ENCODE data around the gene GRIFIN. TPM values are rescaled to one million over a fixed set of nuclear protein-coding genes. Genes with fewer than 3 reads are reported as not detected.

The GRIFIN gene
- total RNA-seq, 1 donor from 2014 or later = not detected

DNA sequence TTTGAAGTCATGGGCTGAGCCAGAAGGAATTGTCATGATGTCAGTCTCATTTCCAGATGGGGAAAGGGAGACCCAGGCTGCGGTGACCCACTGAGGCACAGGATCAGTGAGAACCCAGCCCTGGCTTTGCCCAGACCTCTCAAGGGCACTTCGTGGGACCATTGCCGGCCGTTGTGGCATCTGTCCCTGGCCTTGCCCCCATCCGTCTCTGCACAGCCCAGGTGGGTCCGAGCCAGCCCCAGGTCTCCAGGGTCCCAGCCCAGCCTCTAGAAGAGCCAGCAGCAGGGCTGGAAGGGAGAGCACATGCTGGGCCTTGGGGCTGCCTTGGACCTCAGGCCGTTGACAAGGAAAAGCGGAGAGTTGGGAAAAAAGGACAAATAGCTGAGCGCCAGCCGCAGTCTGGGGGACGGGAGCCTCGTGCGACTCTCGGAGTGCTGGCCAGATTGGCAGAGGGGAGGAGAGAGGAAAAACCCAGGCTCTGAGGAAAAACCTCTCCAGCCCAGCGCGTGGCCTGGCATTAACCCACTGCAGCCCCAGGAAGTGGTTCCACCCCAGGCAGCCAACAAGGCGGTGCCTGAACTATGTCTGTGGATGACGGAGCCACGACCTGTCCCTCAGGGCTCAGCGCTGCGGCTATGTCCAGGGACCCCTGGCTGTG is 30.2 kb downstream of the GRIFIN start:
- intact Hi-C loops (cut with DNase I) = no loop called here
- ATAC-seq (ENCODE audit: poor library complexity) = no peak
- no peak for DNase-seq

DNA sequence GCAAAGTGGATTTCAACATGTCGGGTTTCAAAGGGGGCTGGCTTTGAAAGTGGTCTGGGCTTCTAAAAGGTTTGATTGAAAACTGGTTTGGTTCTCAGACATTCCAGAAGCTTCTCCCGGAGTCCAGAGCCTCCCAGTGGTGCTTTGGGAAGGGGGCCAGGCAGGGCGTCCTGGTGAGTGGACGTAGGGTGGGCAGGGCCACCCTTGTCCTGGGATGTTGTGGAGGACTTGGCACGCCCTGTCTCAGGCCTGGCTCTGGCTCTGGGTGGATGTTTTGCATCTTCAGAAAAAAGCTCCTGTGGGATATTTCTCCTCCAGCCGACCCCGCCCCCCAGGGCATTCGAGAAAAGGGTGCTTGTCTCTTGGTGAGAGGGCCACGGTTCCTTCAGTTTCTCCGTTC is 31.2 kb downstream of the GRIFIN start:
- peak; percentile 58 for DNase-seq
- peak; percentile 46 for ATAC-seq (ENCODE audit: poor library complexity)
- intact Hi-C loops (cut with DNase I) = no loop called here

DNA sequence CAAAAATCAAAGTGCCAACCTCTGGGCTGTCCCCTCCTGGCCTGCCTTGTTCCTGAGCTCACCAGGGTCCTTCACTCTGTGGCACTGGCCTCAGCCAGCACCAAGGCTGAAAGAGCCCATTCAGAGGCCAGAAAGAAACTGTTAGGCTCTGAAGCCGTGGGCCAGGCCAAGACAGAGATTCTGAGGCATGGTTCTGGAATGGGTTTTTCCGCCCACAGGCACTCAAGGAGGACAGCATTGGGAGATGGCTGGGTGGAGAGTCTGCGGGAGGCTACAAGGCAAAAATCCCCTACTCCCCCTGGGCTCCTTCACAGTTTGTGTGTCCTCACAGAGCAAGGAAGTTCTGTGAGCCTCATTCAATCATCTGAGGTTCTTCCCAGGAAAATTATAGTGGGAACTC is 31.7 kb downstream of the GRIFIN start:
- ATAC-seq (ENCODE audit: poor library complexity) (peak; percentile 63), DNase-seq (peak; percentile 55)
- intact Hi-C loops (cut with DNase I) = no loop called here

DNA sequence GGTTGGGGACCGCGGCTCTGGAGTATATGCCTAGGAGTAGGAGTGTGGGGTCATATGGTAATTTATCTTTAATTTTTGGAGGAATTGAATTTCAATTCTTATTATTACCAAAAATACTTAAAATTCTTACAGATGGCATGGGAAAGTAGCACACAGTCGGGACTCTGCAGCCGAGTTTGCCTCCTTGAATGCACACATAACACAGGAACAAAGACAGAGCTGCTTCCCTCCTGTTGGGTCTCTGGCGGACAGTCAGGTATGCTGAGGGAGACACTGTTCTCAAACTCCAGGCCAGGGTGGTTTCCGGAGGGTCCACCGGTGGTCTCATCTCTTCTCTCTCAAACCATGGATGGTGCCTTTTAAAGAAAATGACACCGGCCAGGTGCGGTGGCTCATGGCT is 32.7 kb downstream of the GRIFIN start:
- intact Hi-C loops (cut with DNase I) = no loop called here

DNA sequence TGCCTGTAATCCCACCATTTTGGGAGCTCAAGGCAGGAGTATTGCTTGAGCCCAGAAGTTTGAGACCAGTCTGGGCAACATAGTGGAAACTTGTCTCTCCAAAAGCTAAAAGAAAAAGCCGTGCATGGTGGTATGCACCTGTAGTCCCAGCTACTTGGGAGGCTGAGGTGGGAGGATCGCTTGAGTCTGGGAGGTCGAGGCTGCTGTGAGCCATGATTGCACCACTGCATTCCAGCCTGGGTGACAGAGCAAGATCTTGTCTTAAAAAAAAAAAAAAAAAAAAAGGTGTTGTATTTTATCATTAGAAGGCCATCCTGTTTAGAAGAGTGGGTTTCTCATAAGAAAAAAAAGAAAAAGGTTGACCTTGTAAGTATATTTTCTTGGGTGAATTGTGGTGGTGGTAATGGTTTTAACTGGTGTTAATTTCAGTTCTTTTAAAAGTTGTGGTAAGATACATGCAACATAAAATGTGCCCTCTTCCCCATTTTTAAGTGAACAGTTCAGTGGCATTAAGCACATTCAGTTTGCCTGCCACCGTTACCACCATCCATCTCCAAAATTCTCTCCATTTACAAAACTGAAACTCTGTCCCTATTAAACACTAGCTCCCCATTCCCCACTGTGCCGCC is 34.7 kb downstream of the GRIFIN start:
- intact Hi-C loops (cut with DNase I) = no loop called here
- ATAC-seq (ENCODE audit: poor library complexity) (no peak), DNase-seq (no peak)

More for the DNA sequence above, 32.7 kb downstream of the GRIFIN start:
- no peak for ATAC-seq (ENCODE audit: poor library complexity)
- no peak for DNase-seq

DNA sequence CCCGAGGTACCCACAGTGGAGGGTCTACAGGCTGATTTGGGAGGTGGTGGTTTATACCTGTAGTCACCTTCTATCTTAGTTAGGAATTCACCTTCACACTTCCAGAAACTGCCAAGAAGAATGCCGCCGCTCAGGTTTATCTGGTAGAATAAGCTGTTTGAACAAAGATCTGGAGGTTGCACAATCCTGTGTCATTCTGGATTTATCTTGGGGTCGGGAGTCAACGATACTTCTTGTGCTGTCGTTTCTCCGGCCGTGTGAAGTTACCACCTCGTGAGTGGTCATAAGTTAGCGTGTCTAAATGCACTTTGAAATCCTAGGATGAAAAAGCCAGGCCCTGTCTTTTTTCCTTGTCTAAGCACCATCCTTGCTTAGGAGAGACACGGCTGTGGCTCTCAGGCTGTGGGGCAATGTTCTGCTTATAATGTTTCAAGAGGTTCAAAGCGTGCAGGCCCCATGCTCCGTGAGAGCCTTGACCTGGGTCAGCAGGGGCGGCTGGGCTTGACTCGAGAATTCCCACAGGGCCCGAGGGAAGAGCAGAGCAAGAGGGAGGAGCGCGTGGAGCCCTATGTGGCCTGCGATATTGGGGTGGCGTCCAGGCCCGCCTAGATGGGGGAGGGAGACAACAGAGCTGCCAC is 35.5 kb downstream of the GRIFIN start:
- DNase-seq = peak; percentile 43
- ATAC-seq (ENCODE audit: poor library complexity) = no peak
- intact Hi-C loops (cut with DNase I) = no loop called here

DNA sequence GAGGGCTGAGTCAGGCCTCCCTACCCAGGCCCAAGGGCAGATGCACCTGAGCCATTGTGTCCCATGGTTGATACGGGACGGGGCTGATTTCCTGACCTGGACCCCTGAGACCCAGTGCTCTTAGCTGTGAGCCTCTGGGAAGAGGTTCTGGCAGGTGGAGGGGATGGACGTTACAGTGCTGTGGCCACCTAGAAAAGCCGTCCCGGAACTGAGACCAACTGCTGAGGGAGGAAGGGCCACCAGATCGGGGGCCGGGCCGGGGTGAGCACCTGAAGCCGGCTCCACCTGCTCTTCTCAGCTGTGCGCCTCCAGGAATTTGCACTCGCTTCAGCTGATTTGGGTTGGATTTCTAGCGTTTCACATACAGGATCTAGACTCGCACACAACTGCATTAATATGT is 37.4 kb downstream of the GRIFIN start:
- DNase-seq (peak; percentile 13), ATAC-seq (ENCODE audit: poor library complexity) (no peak)
- intact Hi-C loops (cut with DNase I) = no loop called here

DNA sequence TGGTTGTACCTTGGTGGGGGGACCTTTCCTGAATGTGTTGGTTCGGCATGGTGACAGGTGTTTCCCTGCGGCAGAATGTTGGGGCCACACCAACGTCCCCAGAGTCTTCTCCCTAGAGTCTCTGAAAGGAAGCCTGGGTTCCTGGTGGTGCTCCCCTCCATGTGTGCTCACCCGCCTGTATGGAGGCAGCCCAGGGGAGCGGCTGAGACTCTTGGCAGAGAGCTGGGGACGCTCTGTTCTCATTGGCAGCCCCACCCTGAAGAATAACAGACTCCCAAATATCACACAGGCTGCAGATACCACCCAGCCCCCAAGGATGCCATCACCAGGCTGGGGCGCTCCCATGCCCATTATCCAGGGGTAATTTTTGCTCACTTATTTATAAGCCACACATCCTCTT is 38.0 kb downstream of the GRIFIN start:
- DNase-seq = peak; percentile 54
- intact Hi-C loops (cut with DNase I) = no loop called here

DNA sequence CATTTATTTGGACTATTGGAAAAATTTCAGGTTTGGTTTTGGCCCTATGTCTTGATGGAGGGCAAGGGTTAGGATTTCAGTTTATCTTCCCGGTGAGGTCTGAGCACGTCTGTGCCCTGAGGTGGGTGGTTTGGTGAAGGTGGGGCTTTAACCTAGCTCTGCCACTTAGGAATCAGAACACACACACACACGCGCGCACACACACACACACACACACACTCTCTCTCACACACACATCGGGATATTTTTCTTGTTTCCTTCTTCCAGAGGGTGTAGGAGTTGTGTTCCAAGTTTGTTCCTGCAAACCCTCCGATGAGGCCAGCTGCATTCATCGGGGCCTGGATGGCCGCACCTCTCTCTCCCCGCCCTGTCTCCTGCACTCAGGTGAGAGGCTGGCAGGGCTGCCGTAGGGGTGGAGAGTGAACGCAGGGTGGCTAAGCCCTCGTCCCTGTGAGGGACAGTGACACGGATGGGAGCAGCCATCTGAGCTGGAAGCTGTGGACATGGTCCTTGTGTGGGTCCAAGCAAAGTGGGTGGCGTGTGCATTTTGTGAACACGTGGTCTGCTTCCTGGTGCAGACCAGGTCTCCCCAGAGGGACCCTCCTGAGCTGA is 38.6 kb downstream of the GRIFIN start:
- intact Hi-C loops (cut with DNase I) = no loop called here
- no peak for DNase-seq
- no peak for ATAC-seq (ENCODE audit: poor library complexity)

More for the DNA sequence above, 38.0 kb downstream of the GRIFIN start:
- ATAC-seq (ENCODE audit: poor library complexity) = peak; percentile 66

DNA sequence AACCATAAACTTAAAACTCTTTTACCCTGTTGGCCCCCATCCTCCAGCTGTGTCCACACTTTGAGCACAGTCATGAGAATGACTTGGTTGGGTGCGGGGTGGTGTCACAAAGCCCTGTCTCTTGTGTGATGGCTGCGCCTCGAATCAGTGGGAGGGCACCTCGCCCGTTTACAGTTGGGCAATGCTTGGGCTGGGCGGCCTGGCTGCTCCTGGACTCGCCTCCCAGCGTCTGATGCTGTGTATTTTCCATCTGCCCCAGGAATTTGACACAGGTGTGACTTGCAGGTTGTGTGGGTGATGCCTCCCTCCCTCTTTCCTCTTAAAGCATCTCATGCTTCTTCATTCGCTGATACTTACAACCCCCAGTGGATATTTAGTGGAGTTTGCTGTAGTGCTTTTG is 39.1 kb downstream of the GRIFIN start:
- DNase-seq (peak; percentile 31), ATAC-seq (ENCODE audit: poor library complexity) (no peak)
- intact Hi-C loops (cut with DNase I) = no loop called here

DNA sequence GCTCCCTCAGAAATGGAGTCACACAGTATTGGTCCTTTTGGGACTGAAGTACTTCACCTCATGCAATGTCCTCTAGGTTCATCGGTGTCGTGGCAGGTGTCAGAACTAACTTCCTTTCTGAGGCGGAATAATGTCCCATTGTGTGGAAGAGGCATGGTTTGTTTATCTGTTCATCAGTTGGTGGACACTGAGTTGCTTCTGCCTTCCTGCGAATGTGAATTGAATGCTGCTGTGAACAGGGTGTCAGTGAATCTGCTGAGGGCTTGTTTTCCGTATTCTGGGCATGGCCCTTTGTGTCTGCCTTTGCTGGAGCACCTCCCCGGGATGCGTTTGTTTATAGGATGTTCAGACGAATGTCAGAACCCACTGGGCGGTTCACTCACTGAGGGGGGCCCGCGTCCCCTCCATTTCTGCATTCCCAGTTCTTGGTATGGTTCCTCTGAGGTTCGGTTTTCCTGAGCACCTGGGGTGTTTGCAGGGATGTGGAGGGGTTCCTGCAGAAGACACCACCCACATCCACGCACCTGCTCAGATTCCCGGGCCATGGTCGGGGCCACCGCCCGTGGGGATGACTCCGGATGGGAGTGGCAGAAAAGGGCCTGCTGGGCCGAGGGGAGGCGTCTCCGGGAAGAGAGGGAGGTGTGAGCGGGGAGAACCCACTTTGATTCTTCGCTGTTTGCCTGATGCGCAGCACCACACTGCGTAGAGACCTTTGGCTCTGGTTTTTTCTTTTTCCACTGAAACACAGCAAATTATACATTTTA is 39.7 kb downstream of the GRIFIN start:
- intact Hi-C loops (cut with DNase I) = no loop called here
- no peak for ATAC-seq (ENCODE audit: poor library complexity)
- peak; percentile 20 for DNase-seq

DNA sequence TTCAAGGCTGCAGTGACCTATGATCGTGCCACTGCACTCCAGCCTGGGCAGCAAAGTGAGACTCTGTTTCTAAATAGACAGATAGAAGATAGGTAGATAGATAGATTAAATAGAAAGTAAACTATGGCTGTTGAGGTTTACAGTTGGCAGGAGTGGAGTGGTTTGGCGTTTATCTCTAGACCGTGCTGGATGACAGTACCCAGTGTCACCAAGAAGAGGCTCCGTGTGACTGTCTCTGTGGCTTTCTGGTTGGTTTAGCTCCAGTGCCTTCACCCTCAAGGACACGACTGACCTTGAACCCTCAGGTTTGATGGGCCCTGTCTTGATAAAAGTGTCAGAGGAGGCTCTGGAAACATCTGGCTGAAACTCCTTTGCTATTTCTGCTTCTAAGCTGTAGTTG is 41.1 kb downstream of the GRIFIN start:
- peak; percentile 37 for ATAC-seq (ENCODE audit: poor library complexity)
- intact Hi-C loops (cut with DNase I) = no loop called here
- no peak for DNase-seq

DNA sequence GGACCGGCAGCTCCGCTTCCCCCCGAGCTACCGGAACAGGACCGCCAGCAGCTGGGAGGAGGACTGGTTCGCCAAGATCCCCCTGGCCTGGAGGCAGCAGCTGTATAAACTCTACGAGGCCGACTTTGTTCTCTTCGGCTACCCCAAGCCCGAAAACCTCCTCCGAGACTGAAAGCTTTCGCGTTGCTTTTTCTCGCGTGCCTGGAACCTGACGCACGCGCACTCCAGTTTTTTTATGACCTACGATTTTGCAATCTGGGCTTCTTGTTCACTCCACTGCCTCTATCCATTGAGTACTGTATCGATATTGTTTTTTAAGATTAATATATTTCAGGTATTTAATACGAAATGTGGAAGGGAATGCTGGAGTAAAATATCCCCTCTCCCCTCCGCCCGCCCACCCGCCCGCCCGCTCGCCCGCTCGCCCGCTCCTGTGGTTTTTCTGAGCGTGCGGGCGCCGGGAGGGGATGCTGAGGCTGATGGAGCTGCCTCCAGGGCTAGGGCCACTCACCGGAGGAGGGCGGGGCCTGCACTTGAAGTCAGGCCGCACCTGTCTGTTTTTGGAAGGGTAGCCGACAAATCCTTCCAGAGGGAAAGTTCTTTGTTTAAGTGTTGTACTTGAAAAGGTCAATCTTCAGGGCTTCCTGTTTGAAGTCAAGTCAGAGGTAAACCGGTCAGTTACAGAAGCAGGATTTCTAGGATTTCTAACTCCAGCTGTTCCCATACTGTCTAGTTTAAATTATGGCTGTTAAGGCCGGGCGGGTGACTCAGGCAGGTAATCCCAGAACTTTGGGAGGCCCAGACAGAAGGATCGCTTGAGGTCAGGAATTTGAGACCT is 42.3 kb downstream of the GRIFIN start:
- intact Hi-C loops (cut with DNase I) = no loop called here
- DNase-seq (peak; percentile 10), ATAC-seq (ENCODE audit: poor library complexity) (no peak)

DNA sequence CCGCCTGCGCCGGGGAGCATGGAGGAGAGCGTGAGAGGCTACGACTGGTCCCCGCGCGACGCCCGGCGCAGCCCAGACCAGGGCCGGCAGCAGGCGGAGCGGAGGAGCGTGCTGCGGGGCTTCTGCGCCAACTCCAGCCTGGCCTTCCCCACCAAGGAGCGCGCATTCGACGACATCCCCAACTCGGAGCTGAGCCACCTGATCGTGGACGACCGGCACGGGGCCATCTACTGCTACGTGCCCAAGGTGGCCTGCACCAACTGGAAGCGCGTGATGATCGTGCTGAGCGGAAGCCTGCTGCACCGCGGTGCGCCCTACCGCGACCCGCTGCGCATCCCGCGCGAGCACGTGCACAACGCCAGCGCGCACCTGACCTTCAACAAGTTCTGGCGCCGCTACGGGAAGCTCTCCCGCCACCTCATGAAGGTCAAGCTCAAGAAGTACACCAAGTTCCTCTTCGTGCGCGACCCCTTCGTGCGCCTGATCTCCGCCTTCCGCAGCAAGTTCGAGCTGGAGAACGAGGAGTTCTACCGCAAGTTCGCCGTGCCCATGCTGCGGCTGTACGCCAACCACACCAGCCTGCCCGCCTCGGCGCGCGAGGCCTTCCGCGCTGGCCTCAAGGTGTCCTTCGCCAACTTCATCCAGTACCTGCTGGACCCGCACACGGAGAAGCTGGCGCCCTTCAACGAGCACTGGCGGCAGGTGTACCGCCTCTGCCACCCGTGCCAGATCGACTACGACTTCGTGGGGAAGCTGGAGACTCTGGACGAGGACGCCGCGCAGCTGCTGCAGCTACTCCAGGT is 43.1 kb downstream of the GRIFIN start:
- intact Hi-C loops (cut with DNase I) = no loop called here
- ATAC-seq (ENCODE audit: poor library complexity) (no peak), DNase-seq (peak; percentile 25)

DNA sequence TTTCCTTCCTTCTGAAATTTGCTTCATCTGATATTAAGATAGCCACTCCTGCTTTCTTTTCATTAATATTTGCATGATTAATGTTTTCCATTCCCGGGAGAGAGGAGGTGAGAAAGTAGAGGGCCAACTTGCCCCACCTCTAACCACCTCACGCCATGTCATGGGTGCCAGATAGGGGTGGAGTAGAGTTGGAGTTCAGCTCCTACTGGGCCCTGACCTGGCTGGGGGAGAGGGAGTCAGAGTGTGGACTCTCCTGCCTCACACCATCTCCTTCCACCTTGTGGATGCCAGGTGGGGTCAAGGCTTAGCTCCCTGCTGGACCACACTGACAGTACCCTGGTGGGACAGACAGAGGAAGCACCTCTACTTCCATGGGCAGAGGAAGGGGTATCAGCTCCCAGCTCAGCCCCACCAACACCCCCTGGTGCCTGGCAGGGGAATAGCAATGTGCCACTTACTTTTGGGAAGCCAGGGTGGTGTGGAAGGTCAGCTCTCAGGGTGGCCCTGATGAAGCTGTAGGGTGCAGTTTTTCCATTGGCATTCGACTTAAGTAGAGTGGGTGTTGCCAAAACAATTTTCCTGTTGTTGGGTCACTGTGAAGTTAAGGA is 44.8 kb downstream of the GRIFIN start:
- no peak for ATAC-seq (ENCODE audit: poor library complexity)
- intact Hi-C loops (cut with DNase I) = no loop called here
- no peak for DNase-seq

DNA sequence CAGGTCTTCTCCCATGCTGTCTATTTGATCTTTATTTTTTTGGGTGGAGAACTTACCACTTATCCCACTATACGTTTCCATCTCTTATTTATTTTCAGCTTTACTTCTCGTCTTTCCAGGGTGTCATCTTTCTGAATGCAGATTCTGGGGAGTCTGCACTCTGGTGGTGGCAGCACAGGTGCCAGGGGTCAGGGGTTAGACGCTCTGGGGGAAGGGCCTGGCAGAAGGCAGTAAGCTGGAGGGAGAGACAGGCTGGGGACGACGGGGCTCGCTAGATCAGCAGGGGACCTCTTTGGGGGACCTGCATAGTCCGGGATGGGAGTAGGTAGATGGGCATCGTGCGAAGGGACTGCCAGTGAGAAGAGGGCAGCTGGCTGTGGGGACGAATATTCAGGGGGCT is 50.4 kb downstream of the GRIFIN start:
- intact Hi-C loops (cut with DNase I) = no loop called here
- DNase-seq (peak; percentile 33), ATAC-seq (ENCODE audit: poor library complexity) (no peak)

Data from Right ventricle myocardium superior (tissue), 1 donor.